Stimulated activated CD8-positive, alpha-beta memory T cell treated with anti-CD3 and anti-CD28 coated beads, Interleukin-15, amount 100 ng/mL, for 1 hour (primary cell): Measurements from ENCODE around the gene AP4E1.
"Not testable (repeated sequence)": the region's sequence is repeated elsewhere in the genome, so short reads cannot be mapped to it uniquely, and the experiment has no call there.

ENCODE experiments used
- DNase-seq: peaks from one replicate; pipeline ENCODE4 v3.0.0-alpha.2; 2020; ENCODE audit warnings: low read depth

AP4E1 gene

GRCh38 chr15:50950745-50951144, 42.3 kb downstream of the AP4E1 start:
- DNase-seq, result not testable (repeated sequence)

GRCh38 chr15:50953302-50953701, 44.8 kb downstream of the AP4E1 start:
- no peak for DNase-seq

GRCh38 chr15:50954837-50955236, 46.4 kb downstream of the AP4E1 start:
- not testable (repeated sequence) for DNase-seq

GRCh38 chr15:50959717-50960116, 51.2 kb downstream of the AP4E1 start:
- no peak for DNase-seq

- no peak for DNase-seq
Measured at GRCh38 chr15:50964075-50964474, 55.6 kb downstream of the AP4E1 start.

- no peak for DNase-seq
Measured at GRCh38 chr15:50968353-50968752, 59.9 kb downstream of the AP4E1 start.

- DNase-seq, result no peak
Measured at GRCh38 chr15:50970524-50970923, 62.0 kb downstream of the AP4E1 start.

- no peak for DNase-seq
Measured at GRCh38 chr15:50971115-50971514, 62.6 kb downstream of the AP4E1 start.

- DNase-seq, result no peak
Measured at GRCh38 chr15:50971542-50971941, 63.1 kb downstream of the AP4E1 start.

GRCh38 chr15:50973605-50974004, 65.1 kb downstream of the AP4E1 start:
- DNase-seq, result no peak

GRCh38 chr15:50977162-50977561, 68.7 kb downstream of the AP4E1 start:
- DNase-seq, result no peak

GRCh38 chr15:50978580-50978979, 70.1 kb downstream of the AP4E1 start:
- no peak for DNase-seq

GRCh38 chr15:50979041-50979440, 70.6 kb downstream of the AP4E1 start:
- DNase-seq, result no peak

- no peak for DNase-seq
Measured at GRCh38 chr15:50993598-50993997, 85.1 kb downstream of the AP4E1 start.

- DNase-seq, result no peak
Measured at GRCh38 chr15:50996641-50997040, 88.2 kb downstream of the AP4E1 start.

- no peak for DNase-seq
Measured at GRCh38 chr15:50997371-50998051, 89.0 kb downstream of the AP4E1 start.

GRCh38 chr15:51004103-51004551, 95.6 kb downstream of the AP4E1 start:
- DNase-seq, result no peak

- no peak for DNase-seq
Measured at GRCh38 chr15:51006336-51006985, 98.0 kb downstream of the AP4E1 start.

GRCh38 chr15:51007131-51007666, 98.7 kb downstream of the AP4E1 start:
- DNase-seq, result no peak

GRCh38 chr15:51011212-51011611, 102.7 kb downstream of the AP4E1 start:
- no peak for DNase-seq

- no peak for DNase-seq
Measured at GRCh38 chr15:51016615-51017014, 108.1 kb downstream of the AP4E1 start.

GRCh38 chr15:51022206-51022605, 113.7 kb downstream of the AP4E1 start:
- no peak for DNase-seq

GRCh38 chr15:51023499-51023898, 115.0 kb downstream of the AP4E1 start:
- DNase-seq, result no peak
